ENCODE data around the gene KPNA6.
"Not testable (repeated sequence)": the region's sequence is repeated elsewhere in the genome, so short reads cannot be mapped to it uniquely, and the experiment has no call there.

Gene KPNA6

GRCh38 chr1:32143302-32143695 lies 35.4 kb downstream of the KPNA6 start:
- not testable (repeated sequence) for DNase-seq

- DNase-seq: no peak
These were observed 36.2 kb downstream of the KPNA6 start for GRCh38 chr1:32144033-32144432.

- DNase-seq: not testable (repeated sequence)
These were observed 39.9 kb downstream of the KPNA6 start for GRCh38 chr1:32147799-32148198.

GRCh38 chr1:32150847-32151246 lies 43.0 kb downstream of the KPNA6 start:
- no peak for DNase-seq

- DNase-seq: peak; percentile 50
These were observed 43.5 kb downstream of the KPNA6 start for GRCh38 chr1:32151319-32151787.

- no peak for DNase-seq
These were observed 51.3 kb downstream of the KPNA6 start for GRCh38 chr1:32159189-32159588.

GRCh38 chr1:32163405-32163804 lies 55.5 kb downstream of the KPNA6 start:
- no peak for DNase-seq

- not testable (repeated sequence) for DNase-seq
These were observed 57.8 kb downstream of the KPNA6 start for GRCh38 chr1:32165633-32166032.

- no peak for DNase-seq
These were observed 63.1 kb downstream of the KPNA6 start for GRCh38 chr1:32170991-32171390.

GRCh38 chr1:32172621-32173245 lies 64.9 kb downstream of the KPNA6 start:
- DNase-seq: no peak

GRCh38 chr1:32178380-32179192 lies 70.7 kb downstream of the KPNA6 start:
- no peak for DNase-seq

GRCh38 chr1:32179193-32179442 lies 71.3 kb downstream of the KPNA6 start:
- DNase-seq: no peak

- peak; percentile 97 for DNase-seq
These were observed 71.8 kb downstream of the KPNA6 start, which contains the start of gene TXLNA for GRCh38 chr1:32179443-32180185. TXLNA (plus strand) TSS chr1:32179675; CDS start chr1:32180346, 671 bp downstream.

- peak; percentile 74 for DNase-seq
These were observed 72.6 kb downstream of the KPNA6 start for GRCh38 chr1:32180186-32181060.

- no peak for DNase-seq
These were observed 73.2 kb downstream of the KPNA6 start for GRCh38 chr1:32181065-32181464.

GRCh38 chr1:32181563-32181962 lies 73.7 kb downstream of the KPNA6 start:
- DNase-seq: no peak

- no peak for DNase-seq
These were observed 74.2 kb downstream of the KPNA6 start for GRCh38 chr1:32182060-32182459.

GRCh38 chr1:32184650-32185049 lies 76.8 kb downstream of the KPNA6 start:
- no peak for DNase-seq

GRCh38 chr1:32186077-32186476 lies 78.2 kb downstream of the KPNA6 start:
- DNase-seq: no peak

- DNase-seq: no peak
These were observed 78.6 kb downstream of the KPNA6 start for GRCh38 chr1:32186491-32186890.

GRCh38 chr1:32187850-32188249 lies 80.0 kb downstream of the KPNA6 start:
- DNase-seq: no peak

GRCh38 chr1:32192220-32192948 lies 84.5 kb downstream of the KPNA6 start:
- no peak for DNase-seq

Data from femur (tissue), 1 donor.